Measurements from ENCODE around the gene AICDA.

DNA sequence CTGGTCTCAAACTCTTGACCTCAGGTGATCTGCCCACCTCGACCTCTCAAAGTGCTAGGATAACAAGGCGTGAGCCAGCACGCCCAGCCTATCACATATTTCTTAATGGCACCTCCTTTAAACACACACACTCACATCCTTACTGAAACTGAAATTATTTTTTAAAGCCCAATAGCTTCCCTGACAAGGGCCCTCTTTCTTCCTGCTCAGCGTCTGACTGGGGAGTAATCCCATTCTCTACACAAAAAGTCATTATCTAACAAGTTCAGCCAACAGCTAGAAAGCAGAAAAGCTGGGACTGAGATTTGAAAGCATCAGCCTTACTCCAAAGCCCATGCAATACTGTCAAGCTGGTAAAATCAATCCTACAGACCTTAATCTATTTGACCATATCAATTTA is 10.0 kb upstream of the AICDA start:
- TF ChIP-seq, protein P1, sequence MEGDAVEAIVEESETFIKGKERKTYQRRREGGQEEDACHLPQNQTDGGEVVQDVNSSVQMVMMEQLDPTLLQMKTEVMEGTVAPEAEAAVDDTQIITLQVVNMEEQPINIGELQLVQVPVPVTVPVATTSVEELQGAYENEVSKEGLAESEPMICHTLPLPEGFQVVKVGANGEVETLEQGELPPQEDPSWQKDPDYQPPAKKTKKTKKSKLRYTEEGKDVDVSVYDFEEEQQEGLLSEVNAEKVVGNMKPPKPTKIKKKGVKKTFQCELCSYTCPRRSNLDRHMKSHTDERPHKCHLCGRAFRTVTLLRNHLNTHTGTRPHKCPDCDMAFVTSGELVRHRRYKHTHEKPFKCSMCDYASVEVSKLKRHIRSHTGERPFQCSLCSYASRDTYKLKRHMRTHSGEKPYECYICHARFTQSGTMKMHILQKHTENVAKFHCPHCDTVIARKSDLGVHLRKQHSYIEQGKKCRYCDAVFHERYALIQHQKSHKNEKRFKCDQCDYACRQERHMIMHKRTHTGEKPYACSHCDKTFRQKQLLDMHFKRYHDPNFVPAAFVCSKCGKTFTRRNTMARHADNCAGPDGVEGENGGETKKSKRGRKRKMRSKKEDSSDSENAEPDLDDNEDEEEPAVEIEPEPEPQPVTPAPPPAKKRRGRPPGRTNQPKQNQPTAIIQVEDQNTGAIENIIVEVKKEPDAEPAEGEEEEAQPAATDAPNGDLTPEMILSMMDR (IDR thresholded peaks at IDR 0.05; ENCODE audit: low read depth, low read length, poor library complexity, severe bottlenecking): no peak
- TF ChIP-seq EZH2phosphoT487 (IDR thresholded peaks at IDR 0.05; ENCODE audit: borderline replicate concordance, low read length): no peak

Data from DOHH2 (cell line).